ENCODE results near the gene SNCB.
A peak's percentile ranks its signal among the peaks of the same experiment; 100 is the strongest.
"Not testable (repeated sequence)": the region's sequence is repeated elsewhere in the genome, so short reads cannot be mapped to it uniquely, and the experiment has no call there.

The SNCB gene

GRCh38 chr5:176603091-176603490, 27.2 kb downstream of the SNCB start:
- no peak for DNase-seq
- H3K27ac ChIP-seq (ENCODE audit: insufficient read depth in 1 of 2, low read depth in 1 of 2, low read length in 2 of 2, poor library complexity in 1 of 2, severe bottlenecking in 2 of 2), result no peak overlapping the region
- 57% methylated on average over 1 of the region's 2 CpGs for WGBS (ENCODE audit: insufficient coverage)
- H3K27me3 ChIP-seq (replicated peaks in 2 of 5; ENCODE audit: control insufficient read depth in 4 of 5, insufficient read depth in 5 of 5, low read length in 4 of 5), result peaks cover 0 to 34% (median 18%) of the 10 kb centered on the region in 5 experiments
- H3K4me3 ChIP-seq (ENCODE audit: control insufficient read depth in 1 of 7, extremely low read depth in 1 of 7, insufficient read depth in 4 of 7, low read depth in 2 of 7, low read length in 6 of 7), result no peak overlapping the region
- CTCF ChIA-PET, result interaction anchor here (0.9 kb wide), 1 partner anchor 16 kb away, joined by 3 read pairs; no protein-coding TSS in a partner anchor
- POLR2A ChIA-PET, result no interaction called here
- no peaks in the 10 kb centered on the region for H3K4me1 ChIP-seq (ENCODE audit: control extremely low read depth in 1 of 4, control insufficient read depth in 4 of 4, insufficient read depth in 4 of 4, low read length in 3 of 4)
- H3K36me3 ChIP-seq (ENCODE audit: control insufficient read depth in 4 of 4, insufficient read depth in 4 of 4, low read length in 3 of 4), result no peaks in the 10 kb centered on the region
- no peaks in the 10 kb centered on the region for H3K9me3 ChIP-seq (ENCODE audit: control extremely low read depth in 1 of 5, control insufficient read depth in 4 of 5, insufficient read depth in 2 of 5, low read depth in 1 of 5, low read length in 4 of 5)

GRCh38 chr5:176601901-176602482, 28.3 kb downstream of the SNCB start:
- WGBS (ENCODE audit: insufficient coverage), result 94% methylated on average over 10 of the region's 12 CpGs
- ChIA-PET CTCF (interaction anchor here (0.9 kb wide), 1 partner anchor 14 kb away, joined by 3 read pairs; no protein-coding TSS in a partner anchor), POLR2A (no interaction called here)
- Histone ChIP-seq H3K36me3 (ENCODE audit: control insufficient read depth in 4 of 4, insufficient read depth in 4 of 4, low read length in 3 of 4) (no peaks in the 10 kb centered on the region), H3K27ac (ENCODE audit: insufficient read depth in 1 of 2, low read depth in 1 of 2, low read length in 2 of 2, poor library complexity in 1 of 2, severe bottlenecking in 2 of 2) (no peak overlapping the region), H3K27me3 (replicated peaks in 2 of 5; ENCODE audit: control insufficient read depth in 4 of 5, insufficient read depth in 5 of 5, low read length in 4 of 5) (peaks cover 0 to 41% (median 20%) of the 10 kb centered on the region in 5 experiments), H3K4me3 (ENCODE audit: control insufficient read depth in 1 of 7, extremely low read depth in 1 of 7, insufficient read depth in 4 of 7, low read depth in 2 of 7, low read length in 6 of 7) (no peak overlapping the region), H3K9me3 (ENCODE audit: control extremely low read depth in 1 of 5, control insufficient read depth in 4 of 5, insufficient read depth in 2 of 5, low read depth in 1 of 5, low read length in 4 of 5) (no peaks in the 10 kb centered on the region), H3K4me1 (ENCODE audit: control extremely low read depth in 1 of 4, control insufficient read depth in 4 of 4, insufficient read depth in 4 of 4, low read length in 3 of 4) (peaks cover 0 to 7% (median 5%) of the 10 kb centered on the region in 4 experiments)
- no peak for DNase-seq

DNA sequence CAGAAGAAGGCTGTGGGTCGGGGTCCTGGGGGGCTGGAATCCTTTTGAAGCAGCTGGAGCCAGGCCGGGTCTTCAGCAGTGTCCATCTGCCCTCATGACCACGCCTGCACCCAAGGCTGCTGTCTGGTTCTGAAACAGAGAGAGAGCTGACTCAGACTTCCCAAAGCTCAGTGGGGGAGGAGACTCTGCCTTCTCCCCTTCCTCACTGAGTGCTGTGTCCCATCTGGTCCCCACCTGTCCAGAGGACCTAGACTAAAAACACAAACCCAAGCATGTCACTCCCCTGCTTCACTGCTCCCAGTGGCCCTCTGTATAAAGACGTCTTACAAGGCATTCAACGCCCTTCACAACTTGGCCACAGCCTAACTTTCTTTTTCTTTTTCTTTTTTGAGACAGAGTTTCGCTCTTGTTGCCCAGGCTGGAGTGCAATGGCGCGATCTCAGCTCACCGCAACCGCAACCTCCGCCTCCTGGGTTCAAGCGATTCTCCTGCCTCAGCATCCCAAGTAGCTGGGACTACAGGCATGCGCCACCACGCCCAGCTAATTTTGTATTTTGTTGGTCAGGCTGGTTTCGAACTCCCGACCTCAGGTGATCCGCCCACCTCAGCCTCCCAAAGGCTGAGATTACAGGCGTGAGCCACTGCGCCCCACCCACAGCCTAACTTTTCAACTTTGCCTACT, 30.4 kb downstream of the SNCB start:
- H3K36me3 ChIP-seq (ENCODE audit: control insufficient read depth in 4 of 4, insufficient read depth in 4 of 4, low read length in 3 of 4); H3K27ac ChIP-seq (ENCODE audit: insufficient read depth in 1 of 2, low read depth in 1 of 2, low read length in 2 of 2, poor library complexity in 1 of 2, severe bottlenecking in 2 of 2); H3K4me3 ChIP-seq (ENCODE audit: control insufficient read depth in 1 of 7, extremely low read depth in 1 of 7, insufficient read depth in 4 of 7, low read depth in 2 of 7, low read length in 6 of 7); POLR2A ChIA-PET; H3K9me3 ChIP-seq (ENCODE audit: control extremely low read depth in 1 of 5, control insufficient read depth in 4 of 5, insufficient read depth in 2 of 5, low read depth in 1 of 5, low read length in 4 of 5); DNase-seq; CTCF ChIA-PET: not testable (repeated sequence)
- H3K4me1 ChIP-seq (ENCODE audit: control extremely low read depth in 1 of 4, control insufficient read depth in 4 of 4, insufficient read depth in 4 of 4, low read length in 3 of 4), result peaks cover 0 to 15% (median 11%) of the 10 kb centered on the region in 4 experiments
- WGBS (ENCODE audit: insufficient coverage), result 100% methylated on average over 15 of the region's 19 CpGs
- H3K27me3 ChIP-seq (replicated peaks in 2 of 5; ENCODE audit: control insufficient read depth in 4 of 5, insufficient read depth in 5 of 5, low read length in 4 of 5), result peaks cover 0 to 52% (median 24%) of the 10 kb centered on the region in 5 experiments

DNA sequence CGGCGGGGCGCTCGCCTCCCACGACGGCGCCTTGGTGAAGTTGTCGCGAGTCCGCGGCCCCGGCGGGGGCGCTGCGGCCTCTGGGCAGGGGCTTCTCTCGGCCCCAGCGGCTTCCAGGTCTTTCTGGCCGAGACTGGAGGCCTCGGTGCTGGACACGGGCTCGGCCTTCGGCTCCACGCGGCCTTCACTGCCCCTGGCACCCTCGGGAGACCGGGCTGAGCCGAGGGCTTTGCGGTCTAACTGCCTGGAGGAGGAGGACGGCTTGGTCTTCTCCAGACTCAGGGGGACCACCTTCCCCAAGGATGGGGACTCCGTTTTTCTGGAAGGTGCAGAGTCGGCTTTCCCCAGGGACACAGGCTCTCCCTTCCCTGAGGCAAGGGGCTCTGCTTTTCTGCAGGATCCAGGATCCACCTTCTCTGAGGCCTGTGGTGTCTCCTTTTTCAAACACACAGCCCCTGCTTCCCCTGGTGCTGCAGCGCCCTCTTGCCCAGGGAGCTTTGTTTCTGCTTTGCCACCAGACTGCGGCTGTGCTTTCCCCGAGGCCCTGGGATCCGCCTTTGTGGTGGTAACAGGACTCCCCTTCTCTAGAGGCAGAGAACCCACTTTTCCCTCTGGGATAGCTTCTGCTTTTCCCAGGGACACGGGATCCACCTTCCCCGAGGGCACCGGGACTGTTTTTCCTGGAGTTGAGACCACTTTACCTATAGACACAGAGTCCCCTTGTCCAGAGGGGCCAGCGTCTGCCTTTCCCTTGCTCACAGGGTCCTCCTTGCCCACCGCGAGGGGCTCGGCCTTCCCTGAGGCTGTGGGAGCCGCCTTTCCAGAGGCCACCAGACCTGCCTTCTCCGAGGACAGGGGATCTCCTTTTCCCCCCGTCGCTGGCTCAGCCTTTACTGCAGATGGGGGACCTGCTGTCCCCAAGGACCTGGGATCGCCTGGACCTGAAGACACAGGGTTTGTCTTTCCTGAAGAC, 32.6 kb downstream of the SNCB start:
- Histone ChIP-seq H3K27ac (ENCODE audit: insufficient read depth in 1 of 2, low read depth in 1 of 2, low read length in 2 of 2, poor library complexity in 1 of 2, severe bottlenecking in 2 of 2) (no peak overlapping the region), H3K4me1 (ENCODE audit: control extremely low read depth in 1 of 4, control insufficient read depth in 4 of 4, insufficient read depth in 4 of 4, low read length in 3 of 4) (peaks cover 0 to 15% (median 11%) of the 10 kb centered on the region in 4 experiments), H3K9me3 (ENCODE audit: control extremely low read depth in 1 of 5, control insufficient read depth in 4 of 5, insufficient read depth in 2 of 5, low read depth in 1 of 5, low read length in 4 of 5) (no peaks in the 10 kb centered on the region), H3K4me3 (ENCODE audit: control insufficient read depth in 1 of 7, extremely low read depth in 1 of 7, insufficient read depth in 4 of 7, low read depth in 2 of 7, low read length in 6 of 7) (peak overlapping the region in 5 of 7 experiments; percentile 27 to 70 (median 58)), H3K36me3 (ENCODE audit: control insufficient read depth in 4 of 4, insufficient read depth in 4 of 4, low read length in 3 of 4) (no peaks in the 10 kb centered on the region), H3K27me3 (replicated peaks in 2 of 5; ENCODE audit: control insufficient read depth in 4 of 5, insufficient read depth in 5 of 5, low read length in 4 of 5) (peaks cover 0 to 50% (median 17%) of the 10 kb centered on the region in 5 experiments)
- DNase-seq, result no peak
- ChIA-PET CTCF (interaction anchor here (0.8 to 2.7 kb wide), 5 partner anchors 8 to 36 kb away, joined by 3 to 8 read pairs (median 5); no protein-coding TSS in a partner anchor), POLR2A (no interaction called here)
- 79% methylated on average over 30 of the region's 47 CpGs for WGBS (ENCODE audit: insufficient coverage)

DNA sequence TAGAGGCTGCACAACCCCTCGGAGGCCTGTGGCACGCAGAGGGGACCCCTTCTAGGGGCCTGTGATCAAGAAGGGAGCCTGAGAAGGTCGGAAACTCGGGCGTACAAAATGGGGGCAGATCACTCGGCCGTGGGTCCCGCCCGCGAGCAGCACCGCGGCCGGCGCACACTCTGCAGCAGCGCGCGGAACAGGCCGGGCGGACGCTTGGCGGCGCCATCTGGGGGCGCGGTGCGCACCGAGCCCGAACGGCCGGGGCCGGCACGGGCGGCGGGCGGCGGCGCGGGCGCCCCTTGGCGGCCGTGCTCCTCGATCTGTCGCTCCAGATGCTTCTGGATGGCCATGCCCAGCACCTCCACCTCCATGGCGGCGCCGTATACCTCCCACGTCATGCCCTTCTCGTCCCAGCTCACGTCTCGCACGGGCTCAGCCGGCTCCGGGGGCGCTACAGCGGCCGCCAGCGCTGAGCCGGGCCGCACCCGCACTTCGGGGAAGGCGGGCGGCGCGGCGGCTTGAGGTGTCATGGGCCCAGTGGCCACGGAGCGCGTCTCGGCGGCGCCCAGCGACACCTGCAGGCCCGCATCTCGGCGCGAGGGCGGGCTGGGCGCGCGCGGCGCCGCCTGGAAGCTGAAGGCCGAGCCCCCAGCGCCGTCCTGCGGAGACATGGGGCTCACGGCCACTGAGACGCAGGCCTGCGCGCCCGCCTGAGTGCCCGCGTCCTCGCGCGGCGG, 33.5 kb downstream of the SNCB start:
- Histone ChIP-seq H3K4me3 (ENCODE audit: control insufficient read depth in 1 of 7, extremely low read depth in 1 of 7, insufficient read depth in 4 of 7, low read depth in 2 of 7, low read length in 6 of 7) (peak overlapping the region in 6 of 7 experiments; percentile 18 to 70 (median 48)), H3K27me3 (replicated peaks in 2 of 5; ENCODE audit: control insufficient read depth in 4 of 5, insufficient read depth in 5 of 5, low read length in 4 of 5) (peaks cover 0 to 49% (median 15%) of the 10 kb centered on the region in 5 experiments), H3K9me3 (ENCODE audit: control extremely low read depth in 1 of 5, control insufficient read depth in 4 of 5, insufficient read depth in 2 of 5, low read depth in 1 of 5, low read length in 4 of 5) (no peaks in the 10 kb centered on the region), H3K36me3 (ENCODE audit: control insufficient read depth in 4 of 4, insufficient read depth in 4 of 4, low read length in 3 of 4) (no peaks in the 10 kb centered on the region), H3K27ac (ENCODE audit: insufficient read depth in 1 of 2, low read depth in 1 of 2, low read length in 2 of 2, poor library complexity in 1 of 2, severe bottlenecking in 2 of 2) (no peak overlapping the region), H3K4me1 (ENCODE audit: control extremely low read depth in 1 of 4, control insufficient read depth in 4 of 4, insufficient read depth in 4 of 4, low read length in 3 of 4) (peaks cover 0 to 15% (median 11%) of the 10 kb centered on the region in 4 experiments)
- peak; percentile 66 to 85 (median 76) for DNase-seq
- 2% methylated on average over 90 of the region's 98 CpGs for WGBS (ENCODE audit: insufficient coverage)
- ChIA-PET POLR2A (no interaction called here), CTCF (interaction anchor here (0.8 to 2.7 kb wide), 11 partner anchors 8 to 180 kb away, joined by 3 to 8 read pairs (median 5); partner anchors contain the start of genes CLTB, EIF4E1B and SNCB)

- 81% methylated on average over 19 of the region's 23 CpGs for WGBS (ENCODE audit: insufficient coverage)
- Histone ChIP-seq H3K27ac (ENCODE audit: insufficient read depth in 1 of 2, low read depth in 1 of 2, low read length in 2 of 2, poor library complexity in 1 of 2, severe bottlenecking in 2 of 2) (no peak overlapping the region), H3K4me1 (ENCODE audit: control extremely low read depth in 1 of 4, control insufficient read depth in 4 of 4, insufficient read depth in 4 of 4, low read length in 3 of 4) (peaks cover 0 to 15% (median 11%) of the 10 kb centered on the region in 4 experiments), H3K9me3 (ENCODE audit: control extremely low read depth in 1 of 5, control insufficient read depth in 4 of 5, insufficient read depth in 2 of 5, low read depth in 1 of 5, low read length in 4 of 5) (peaks cover 0 to 4% (median 0%) of the 10 kb centered on the region in 5 experiments), H3K4me3 (ENCODE audit: control insufficient read depth in 1 of 7, extremely low read depth in 1 of 7, insufficient read depth in 4 of 7, low read depth in 2 of 7, low read length in 6 of 7) (peak overlapping the region in 5 of 7 experiments; percentile 15 to 70 (median 52)), H3K27me3 (replicated peaks in 2 of 5; ENCODE audit: control insufficient read depth in 4 of 5, insufficient read depth in 5 of 5, low read length in 4 of 5) (peaks cover 0 to 49% (median 11%) of the 10 kb centered on the region in 5 experiments), H3K36me3 (ENCODE audit: control insufficient read depth in 4 of 4, insufficient read depth in 4 of 4, low read length in 3 of 4) (no peaks in the 10 kb centered on the region)
- no peak for DNase-seq
- ChIA-PET CTCF (interaction anchor here (0.6 to 2.7 kb wide), 11 partner anchors 9 to 180 kb away, joined by 3 to 8 read pairs (median 5); partner anchors contain the start of genes CLTB, EIF4E1B and SNCB), POLR2A (no interaction called here)
Measured at GRCh38 chr5:176596069-176596644, 34.2 kb downstream of the SNCB start.
